GM21515 (cell line): ENCODE measurements around the gene FGF12.

ENCODE experiments used
- ATAC-seq: cut with Tn5 transposase; IDR thresholded peaks from one replicate; pipeline ENCODE4 v1.9.1; 2021; ENCODE audit not compliant: unreplicated experiment

The FGF12 gene

DNA sequence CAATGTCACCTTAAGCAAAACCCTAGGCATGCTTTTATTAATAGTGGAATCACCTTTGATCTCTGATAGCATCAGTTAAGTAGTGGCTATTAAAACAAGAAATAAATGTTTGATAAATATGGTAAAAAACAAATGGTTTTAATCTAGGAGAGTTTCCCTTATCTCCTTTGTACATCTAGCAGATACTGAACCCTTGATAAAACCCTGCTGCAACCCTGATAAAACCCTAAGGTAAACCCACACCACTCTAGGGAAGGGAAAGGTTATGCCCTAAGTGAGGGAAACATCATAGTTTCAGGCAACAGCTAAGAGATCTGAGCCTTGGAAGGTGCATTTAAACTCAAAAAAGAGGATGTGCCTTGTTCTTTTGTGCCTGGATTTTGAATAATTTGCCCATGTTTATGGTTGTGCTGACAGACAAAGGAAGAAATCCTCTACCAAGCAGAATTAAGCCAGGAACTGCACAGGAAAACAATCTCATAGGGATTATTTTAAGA, 309.7 kb downstream of the FGF12 start:
- no peak for ATAC-seq

DNA sequence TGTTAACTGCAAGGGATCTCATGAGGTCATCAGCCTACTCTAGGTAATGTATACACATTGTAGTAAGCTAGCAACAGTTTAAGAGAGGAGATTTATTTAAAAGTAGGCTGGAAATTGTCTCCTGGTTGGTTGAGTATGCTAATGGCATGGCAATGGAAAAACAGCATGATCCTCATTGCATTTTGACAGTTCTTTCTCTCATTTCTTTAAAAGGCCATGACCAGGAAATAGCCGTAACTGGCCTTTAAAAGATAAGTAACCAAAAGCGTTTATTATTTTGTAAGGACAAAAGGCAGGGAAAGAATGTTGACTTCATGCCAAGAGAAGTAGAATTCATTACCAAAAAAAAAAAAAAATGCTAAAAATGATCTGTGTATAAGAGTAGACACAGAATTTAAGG, 310.3 kb downstream of the FGF12 start:
- no peak for ATAC-seq

GRCh38 chr3:192413461-192413860, 313.9 kb downstream of the FGF12 start:
- ATAC-seq: no peak

DNA sequence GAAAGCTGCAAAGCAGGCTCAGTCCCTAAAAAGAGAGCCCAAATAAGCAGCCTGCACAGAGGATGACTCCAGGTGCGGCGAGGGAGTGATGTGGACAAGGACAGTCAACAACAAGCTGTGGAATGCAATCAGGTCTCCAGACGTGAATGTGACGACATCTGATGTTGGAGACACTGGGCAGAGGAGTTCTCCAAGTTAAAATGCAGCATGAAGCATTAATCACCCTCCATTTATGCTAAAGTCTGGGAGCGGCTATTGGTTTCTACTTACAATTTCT, 316.7 kb downstream of the FGF12 start:
- ATAC-seq: no peak

GRCh38 chr3:192409838-192410683, 317.3 kb downstream of the FGF12 start:
- no peak for ATAC-seq

GRCh38 chr3:192409201-192409837, 318.0 kb downstream of the FGF12 start:
- ATAC-seq: no peak

GRCh38 chr3:192408647-192409200, 318.6 kb downstream of the FGF12 start:
- no peak for ATAC-seq

DNA sequence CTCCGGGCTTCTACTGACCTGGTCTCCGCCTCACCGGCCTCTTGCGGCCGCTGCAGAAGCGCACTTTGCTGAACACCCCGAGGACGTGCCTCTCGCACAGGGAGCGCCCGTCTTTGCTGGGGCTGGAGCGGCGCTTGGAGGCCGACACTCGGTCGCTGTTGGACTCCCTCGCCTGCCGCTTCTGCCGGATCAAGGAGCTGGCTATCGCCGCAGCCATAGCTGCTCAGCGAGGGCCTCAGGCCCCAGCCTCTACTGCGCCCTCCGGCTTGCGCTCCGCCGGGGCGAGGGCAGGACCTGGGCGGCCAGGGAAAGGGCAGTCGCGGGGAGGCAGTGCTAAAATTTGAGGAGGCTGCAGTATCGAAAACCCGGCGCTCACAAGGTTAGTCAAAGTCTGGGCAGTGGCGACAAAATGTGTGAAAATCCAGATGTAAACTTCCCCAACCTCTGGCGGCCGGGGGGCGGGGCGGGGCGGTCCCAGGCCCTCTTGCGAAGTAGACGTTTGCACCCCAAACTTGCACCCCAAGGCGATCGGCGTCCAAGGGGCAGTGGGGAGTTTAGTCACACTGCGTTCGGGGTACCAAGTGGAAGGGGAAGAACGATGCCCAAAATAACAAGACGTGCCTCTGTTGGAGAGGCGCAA, 319.2 kb downstream of the FGF12 start:
- ATAC-seq: no peak

DNA sequence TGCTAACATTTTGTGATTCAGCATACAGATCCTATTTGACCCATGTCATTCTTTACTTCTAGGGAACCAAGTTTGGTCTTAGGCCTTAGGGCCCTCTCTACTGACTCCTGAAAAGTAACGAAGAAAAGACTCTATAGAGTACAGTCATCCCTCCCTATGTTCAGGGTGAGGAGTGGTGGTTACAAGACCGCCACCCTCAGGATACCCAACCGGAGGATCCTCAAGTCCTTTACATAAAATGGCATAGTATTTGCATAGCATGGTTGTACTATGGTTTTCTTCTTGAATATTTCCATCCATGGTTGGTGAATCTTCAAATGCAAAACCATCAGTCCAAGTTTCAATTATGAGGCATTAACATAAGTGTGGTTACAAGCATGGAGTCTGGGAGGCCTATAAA, 327.6 kb downstream of the FGF12 start:
- ATAC-seq: no peak

- no peak for ATAC-seq
Measured at GRCh38 chr3:192397012-192397411, 330.3 kb downstream of the FGF12 start.

DNA sequence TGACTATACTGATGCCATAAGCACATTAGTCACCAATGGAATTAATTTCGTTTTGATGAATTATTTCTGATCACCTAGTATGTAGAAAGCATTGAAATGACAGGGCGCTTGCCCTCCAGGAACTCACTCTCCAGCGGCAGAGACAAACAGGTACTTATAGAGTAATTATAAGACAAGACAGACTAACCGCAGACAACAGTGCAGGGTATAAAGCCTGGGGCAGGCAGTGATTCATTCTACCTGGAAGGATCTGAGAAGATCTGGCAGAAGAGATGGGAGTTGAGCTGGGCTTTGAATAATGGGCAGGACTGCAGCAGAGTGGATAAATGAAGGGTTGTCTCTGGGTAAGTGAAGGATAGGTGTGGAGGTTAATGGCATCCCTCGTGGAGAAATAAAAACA, 331.8 kb downstream of the FGF12 start:
- ATAC-seq: no peak

DNA sequence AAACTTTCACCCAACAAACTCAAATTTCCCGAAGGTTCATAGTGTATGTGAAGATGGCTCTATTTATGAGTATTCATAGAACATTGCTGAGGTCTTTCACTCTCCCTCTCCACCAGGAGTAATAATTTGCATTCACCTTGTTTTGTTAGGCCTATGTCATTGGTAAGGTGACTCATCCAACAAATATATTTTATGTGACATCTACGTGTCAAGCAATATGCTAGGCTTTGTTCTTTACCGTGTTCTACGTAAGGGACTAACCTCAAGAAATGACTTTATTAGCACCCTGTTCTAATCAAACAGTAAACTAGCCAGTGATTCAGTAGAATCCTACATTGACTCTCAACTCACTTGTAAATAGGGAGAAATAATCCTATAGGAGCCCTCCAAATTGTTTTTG, 334.4 kb downstream of the FGF12 start:
- ATAC-seq: no peak

DNA sequence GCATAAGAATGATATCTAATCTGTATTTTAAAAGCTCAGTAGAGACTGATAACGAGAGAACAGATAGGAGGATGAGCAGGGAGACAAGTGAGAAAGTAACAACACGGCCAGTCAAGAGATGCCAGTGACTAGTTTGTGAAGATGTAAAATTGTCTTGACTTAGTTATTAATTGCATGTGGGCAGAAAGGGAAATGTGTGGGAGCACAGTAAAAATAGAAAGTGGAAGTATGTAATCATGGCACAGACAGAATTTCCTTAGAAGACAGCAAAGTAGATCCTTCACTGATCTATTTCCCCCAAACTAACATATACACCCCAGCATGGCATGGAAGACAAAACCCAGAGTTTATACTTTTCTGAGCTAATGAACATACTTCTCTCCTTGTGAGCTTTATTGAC, 344.5 kb downstream of the FGF12 start:
- ATAC-seq: no peak

GRCh38 chr3:192373586-192373985, 353.8 kb downstream of the FGF12 start:
- ATAC-seq: no peak

DNA sequence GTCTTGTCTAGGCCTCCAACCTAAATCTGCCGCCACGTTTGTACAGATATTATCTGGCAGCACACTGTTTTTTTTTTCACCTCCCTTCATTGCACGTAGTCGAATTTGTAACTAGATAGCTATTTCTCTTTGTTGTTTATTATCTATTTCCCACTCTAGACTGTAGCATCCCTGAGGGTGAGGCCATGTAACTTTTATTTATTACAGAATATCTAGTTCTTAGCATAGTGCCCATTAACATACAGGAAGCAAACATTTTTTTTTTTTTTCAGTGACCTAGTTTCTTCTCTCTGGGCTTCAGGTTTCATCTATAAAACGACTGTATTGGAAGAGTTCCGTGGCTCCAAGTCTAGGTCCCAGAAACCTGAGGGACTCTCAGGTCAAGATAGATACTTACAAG, 354.3 kb downstream of the FGF12 start:
- ATAC-seq: no peak

DNA sequence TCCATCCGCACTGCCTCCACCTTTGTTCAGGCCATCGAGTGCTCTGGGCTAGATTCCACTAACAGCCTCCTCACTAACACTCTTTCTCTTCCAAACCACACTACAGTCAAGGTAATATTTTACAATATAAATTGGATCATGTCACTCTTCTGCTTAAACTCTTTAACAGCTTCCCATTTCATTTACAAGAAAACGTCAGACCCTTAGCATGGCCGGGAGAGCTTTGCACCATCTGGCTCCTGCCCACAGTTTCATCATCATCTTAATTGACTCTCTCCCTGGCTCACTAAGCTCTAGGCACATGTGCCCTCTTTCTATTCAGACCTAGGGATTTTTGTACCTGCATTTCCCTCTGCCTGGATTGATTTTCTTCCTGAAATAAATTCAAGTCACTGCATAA, 354.7 kb downstream of the FGF12 start:
- ATAC-seq: no peak

DNA sequence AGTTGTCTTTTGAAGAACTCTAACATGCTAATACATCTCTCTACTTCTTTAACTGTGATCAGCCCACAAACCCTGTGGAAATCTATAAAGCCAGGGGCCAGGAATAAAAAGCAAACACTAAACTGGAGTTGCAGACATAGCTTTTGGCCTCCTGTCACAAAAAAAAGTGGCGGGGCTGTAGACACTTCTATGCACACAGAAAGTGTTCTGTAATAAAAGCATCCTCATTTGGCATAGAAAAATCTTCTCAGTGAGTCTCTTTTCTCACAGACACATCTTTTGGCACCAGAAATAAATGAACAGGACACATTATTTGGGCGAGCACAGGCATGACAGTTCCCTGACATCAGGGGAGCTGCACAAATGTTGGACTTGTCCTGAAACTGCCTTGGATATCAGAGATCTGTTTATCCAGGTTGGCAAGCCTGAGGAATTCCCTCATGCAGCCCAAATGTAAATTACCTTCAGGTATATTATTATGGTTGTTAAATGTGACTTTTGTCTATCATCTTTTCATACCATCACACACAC, 355.4 kb downstream of the FGF12 start:
- ATAC-seq: no peak

DNA sequence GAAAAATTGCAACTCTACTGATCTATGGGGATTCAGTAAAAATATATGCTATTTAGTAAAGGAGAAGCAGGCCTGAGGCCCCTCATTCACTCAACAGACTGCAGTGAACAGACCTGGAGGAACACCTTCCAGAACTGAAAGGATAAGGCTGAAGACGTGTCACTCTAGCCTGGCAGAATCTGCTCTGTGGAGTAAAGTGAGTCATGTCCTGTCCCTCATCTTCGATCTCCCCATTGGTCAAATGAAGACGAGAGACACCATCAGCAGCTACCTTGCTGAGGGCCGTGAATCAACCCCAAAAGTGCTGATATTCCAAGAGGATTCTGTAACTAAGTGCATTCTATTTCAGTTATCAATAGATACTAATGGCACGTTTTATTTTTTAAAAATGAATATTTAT, 359.7 kb downstream of the FGF12 start:
- no peak for ATAC-seq

DNA sequence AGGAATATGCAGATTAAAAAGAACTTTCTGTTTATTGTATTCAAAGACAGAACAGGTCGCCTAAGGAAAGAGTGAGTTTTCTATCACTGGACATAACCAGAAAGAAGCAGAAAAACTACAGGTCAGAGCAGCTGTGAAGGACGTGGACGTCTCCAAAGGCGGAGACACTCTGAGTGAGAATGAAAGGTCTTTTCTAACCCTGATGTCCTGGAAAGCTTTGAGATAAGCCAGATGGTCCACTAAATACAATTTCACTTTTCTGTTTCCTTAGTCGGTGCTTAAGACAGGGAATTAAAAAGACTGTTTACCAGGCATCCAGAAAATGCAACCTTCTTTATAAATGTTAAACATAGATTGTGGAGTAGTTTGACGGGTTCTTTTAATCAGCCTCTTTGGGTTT, 360.4 kb downstream of the FGF12 start:
- no peak for ATAC-seq

- no peak for ATAC-seq
Measured at GRCh38 chr3:192365571-192365970, 361.8 kb downstream of the FGF12 start.

DNA sequence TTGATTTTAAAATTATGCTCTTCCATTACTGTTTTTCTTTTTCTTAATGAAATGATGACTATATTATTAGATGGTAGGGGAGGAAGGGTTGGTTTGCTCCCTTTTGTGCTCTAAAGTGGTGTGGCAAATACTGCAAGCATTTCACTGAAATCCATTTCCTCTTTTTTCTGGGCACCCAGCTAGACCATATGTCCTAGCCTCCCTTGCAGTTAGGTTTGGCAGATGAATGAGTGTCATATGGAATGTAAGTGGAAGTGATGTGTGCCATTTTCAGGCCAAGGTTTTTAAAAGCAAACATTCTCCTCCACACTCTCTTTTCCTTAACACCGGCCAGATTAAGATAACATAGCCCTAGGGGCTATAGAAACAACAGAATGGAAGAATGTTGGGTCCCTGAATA, 363.0 kb downstream of the FGF12 start:
- no peak for ATAC-seq

GRCh38 chr3:192354687-192355086, 372.7 kb downstream of the FGF12 start:
- ATAC-seq: no peak
